GM18907 (cell line): ENCODE measurements around the gene GFOD1.

Experiments used
- ATAC-seq: cut with Tn5 transposase; IDR thresholded peaks from one replicate; pipeline ENCODE4 v1.9.1; 2021; ENCODE audit warnings: mild to moderate bottlenecking, moderate library complexity; ENCODE audit not compliant: unreplicated experiment

GFOD1 gene

DNA sequence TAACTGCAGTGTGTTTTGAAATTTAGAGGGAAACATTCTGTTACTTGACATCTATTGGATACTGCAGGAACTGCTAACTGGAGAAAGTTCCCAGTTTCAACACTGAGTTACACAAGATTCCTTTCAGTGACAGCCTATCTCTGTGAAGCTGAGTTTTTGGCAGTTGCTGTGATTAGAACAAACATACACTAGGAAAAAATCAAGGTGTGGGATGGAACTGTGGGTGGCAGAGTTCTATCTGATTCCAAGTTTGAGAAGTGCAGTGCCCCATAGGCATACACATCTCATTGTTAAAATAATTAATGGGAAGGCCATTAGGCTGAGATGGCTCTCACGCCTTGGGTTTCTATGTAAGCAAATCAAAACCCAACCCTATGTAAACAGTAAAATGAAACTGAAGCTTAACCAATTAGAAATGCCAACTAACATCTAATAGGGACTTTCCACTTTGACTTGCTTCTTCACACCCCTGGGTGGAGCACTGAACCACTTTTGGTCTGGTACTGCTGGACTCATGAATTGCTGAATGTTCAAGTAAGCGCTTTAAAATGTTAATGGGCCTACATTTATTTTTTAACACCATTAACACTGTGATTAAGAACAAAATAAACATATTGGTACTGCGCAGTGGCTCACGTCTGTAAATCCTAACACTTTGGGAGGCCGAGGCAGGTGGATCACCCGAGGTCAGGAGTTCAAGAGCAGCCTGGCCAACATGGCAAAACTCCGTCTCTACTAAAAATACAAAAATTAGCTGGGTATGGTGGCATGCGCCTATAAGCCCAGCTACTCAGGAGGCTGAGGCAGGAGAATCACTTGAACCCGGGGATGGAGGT is 103.9 kb downstream of the GFOD1 start:
- ATAC-seq, result peak; percentile 88

- ATAC-seq, result no peak
Observed at GRCh38 chr6:13380761-13381160, 106.6 kb downstream of the GFOD1 start.

DNA sequence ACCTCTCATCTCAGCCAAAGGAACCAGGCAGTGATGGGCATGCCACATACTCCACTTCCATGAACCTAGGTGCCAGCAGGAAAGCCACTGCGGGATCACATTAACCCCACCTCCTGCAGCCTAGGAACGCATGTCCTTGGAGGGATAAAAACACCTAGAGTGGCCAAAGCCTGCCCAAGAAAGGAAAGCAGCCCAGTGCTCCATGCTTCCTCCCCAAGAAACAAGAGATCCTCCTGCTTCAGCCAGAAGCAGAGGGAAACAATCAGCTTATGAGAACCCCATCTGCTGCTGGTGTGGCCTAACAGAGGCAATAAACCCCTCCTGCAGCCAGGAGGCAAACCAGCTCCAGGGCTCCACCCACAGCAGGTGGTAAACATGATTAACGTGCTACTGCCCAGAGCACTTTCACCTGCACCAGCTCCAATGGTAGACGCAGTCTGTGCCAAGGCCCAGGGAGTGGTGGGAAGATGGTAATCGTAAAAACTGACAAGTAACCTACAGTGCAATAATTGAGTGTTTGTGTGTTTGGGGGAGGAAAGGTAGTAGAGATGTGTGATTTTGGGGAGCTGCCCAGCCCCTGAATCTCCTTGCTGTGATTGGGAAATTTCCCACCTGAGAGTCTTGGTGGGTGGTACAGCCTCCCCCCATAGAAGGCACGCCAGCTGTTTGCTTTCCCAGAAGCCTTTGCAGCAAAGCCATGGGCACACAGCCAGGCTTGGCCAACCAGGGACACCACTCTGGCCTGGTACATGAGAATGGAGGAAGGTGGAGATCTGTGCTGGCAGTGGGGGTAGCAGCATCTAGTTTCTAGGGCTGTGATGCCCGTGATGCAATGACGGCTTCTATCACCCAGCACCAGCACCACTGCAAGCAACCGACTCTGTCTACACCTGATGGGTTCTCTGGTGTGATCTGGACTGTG is 108.5 kb downstream of the GFOD1 start:
- no peak for ATAC-seq

DNA sequence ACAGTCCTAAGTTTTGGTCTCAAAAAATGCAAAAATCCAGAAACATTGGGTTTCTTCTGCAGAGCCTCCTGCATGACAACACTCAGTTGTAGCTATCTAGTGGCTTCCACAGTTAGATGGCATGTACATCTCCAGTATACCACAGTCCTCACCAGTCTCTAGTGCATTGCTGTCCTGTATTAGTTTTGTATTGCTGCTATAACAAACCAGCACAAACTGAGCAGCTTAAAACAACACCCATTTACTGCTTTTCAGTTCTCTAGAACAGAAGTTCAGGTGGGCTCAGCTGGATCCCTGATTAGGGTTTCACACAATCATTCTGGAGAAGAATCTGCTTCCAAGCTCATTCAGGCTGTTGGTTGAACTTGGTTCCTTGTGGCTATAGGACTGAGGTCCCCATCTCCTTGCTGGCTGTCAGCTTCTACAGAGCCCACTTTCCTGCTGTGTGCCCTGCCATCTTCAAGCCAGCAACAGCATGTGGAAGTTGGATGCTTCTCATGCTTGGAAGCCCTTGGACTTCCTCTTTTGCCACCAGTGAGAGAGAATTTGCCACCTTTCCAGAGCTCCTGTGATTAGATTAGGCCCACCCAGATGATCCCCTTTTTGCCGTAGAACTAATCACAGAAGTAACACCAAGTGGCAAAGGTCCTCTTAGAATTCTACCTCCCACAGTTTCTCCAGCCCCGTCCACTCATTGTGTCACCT is 110.2 kb downstream of the GFOD1 start:
- no peak for ATAC-seq

DNA sequence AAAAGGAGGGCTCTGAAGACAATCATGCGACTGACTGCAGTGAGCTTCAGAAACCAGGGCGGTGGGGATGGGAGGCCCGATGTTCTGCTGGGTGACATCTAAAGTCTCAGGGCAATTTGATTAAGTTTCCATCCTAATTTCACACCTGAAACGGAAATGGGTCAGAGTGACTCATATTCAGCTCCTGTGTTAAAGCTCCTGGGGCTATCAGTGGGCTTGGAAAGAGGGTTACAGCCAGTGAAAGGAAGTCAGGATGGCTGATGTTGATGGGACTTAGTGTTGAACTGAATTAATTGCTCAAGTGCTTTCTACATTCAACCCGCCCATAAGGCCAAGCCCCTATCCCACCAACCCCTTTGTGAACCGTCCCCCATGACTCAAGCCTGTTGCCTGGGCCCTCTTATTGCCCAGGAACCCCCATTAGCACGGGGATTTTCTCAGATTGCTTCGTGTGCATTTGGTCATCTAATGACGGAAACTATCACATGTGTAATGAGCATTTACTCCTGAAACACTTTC is 112.0 kb downstream of the GFOD1 start:
- peak; percentile 77 for ATAC-seq

GRCh38 chr6:13373919-13374318 is 113.5 kb downstream of the GFOD1 start:
- ATAC-seq, result no peak

DNA sequence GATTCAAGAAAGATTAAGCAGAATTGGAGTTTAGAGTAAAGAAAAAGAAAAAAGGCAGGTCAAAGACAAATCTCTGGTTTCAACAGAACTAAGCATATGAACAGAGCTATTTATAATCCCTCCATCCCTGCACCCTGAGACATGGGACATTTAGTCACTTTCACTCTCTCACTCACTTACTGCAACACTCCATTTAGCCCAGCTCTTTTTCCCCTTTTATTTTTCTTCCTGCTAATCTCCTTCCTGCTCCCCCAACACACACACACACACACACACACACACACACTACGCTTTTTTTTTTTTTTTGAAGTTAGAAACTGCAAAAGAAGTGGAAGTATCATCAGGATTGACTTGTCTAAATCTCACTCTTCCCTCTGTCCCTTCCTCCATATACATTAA is 113.9 kb downstream of the GFOD1 start:
- no peak for ATAC-seq

DNA sequence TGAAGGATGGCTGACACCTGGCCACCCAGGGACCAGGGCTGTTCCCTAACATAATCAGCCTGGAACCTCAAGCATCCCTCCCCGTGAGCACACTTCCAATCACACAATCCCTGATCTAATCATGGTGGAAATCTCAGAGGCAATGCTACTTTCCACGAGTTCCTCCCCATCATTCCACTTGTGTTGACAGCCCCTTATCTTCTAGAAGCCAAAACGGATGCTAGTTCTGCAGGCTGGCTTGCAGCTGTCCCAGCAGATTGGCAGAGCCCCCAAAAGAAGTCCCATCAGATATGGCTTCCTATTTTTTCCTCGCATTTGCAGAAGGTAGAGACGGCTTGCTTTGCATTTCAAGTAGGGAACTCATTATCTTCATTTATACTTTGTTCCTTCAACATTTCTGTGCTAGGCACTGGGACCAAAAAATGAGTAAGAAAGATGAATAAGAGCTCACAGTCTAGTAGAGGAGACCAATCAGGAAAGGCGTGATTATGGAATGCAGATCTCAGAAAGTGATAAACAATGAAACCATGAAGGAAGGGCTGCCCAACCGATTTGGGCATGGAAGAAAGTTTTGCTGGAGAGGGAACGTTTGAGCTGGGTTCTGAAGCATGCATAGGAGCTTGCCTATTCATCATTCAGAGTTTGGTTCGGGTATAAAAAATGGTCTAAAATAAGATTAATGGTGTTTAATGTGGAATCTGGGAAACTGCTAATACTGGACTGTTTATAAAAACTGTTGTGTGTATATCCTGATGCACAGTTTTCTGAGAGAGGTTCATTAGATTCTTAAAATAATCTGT is 114.5 kb downstream of the GFOD1 start:
- ATAC-seq, result no peak

- no peak for ATAC-seq
Observed at GRCh38 chr6:13372076-13372475, 115.3 kb downstream of the GFOD1 start.

- no peak for ATAC-seq
Observed at GRCh38 chr6:13371421-13372072, 115.9 kb downstream of the GFOD1 start.

- ATAC-seq, result no peak
Observed at GRCh38 chr6:13370623-13371022, 116.8 kb downstream of the GFOD1 start.

GRCh38 chr6:13369591-13369990 is 117.8 kb downstream of the GFOD1 start:
- no peak for ATAC-seq

DNA sequence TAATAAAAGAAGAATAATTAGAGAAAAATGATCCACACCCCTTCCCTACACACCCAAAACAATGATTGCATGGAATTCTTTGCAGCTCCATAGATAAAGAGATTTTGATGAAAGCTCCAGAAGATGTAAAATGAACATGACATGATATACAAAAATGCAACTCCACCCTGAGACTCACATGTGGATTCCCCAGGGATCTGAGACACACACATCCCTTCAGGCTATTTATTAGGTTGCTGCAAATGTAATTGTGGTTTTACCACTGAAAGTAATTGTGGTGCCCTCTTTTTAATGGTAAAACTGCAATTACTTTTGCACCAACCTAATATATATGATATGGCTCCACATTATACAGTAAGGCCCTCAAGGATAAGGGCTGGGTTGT is 118.7 kb downstream of the GFOD1 start:
- no peak for ATAC-seq

- ATAC-seq, result no peak
Observed at GRCh38 chr6:13368079-13368730, 119.2 kb downstream of the GFOD1 start.

GRCh38 chr6:13367396-13367795 is 120.0 kb downstream of the GFOD1 start:
- ATAC-seq, result no peak

- ATAC-seq, result no peak
Observed at GRCh38 chr6:13365320-13365719, 122.1 kb downstream of the GFOD1 start.

GRCh38 chr6:13364842-13365241 is 122.6 kb downstream of the GFOD1 start:
- ATAC-seq, result no peak

DNA sequence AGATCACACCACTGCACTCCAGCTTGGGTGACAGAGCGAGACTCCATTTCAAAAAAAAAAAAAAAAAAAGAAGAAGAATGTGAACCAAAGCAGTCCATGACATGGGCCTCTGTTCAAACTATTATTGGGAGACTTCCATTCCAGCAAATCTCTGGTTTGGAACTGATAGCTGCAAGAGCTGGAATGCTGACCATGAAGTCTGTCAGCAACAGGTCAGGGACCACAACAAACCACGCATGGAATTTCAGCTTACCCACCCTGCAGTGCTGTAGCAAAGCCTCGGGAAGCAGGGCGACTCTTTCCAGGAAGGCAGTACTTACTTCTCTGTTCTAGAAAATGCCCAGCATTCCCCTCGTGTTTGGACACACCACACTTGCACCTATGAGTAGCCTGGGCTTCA is 125.0 kb downstream of the GFOD1 start:
- no peak for ATAC-seq
